Right cardiac atrium (tissue), 5 donors: ENCODE results near the gene DPP7. TPM values are rescaled to one million over a fixed set of nuclear protein-coding genes. Genes with fewer than 3 reads are reported as not detected.
"Not testable (repeated sequence)": the region's sequence is repeated elsewhere in the genome, so short reads cannot be mapped to it uniquely, and the experiment has no call there.

Source experiments
- ATAC-seq, 2 donors: fragments of 200-7000 bp; cut with Tn5 transposase; one replicate each; pipeline versions ENCODE4 v1.8.0 to v1.9.1; 2020; ENCODE audit warnings: moderate library complexity in 2 of 2, mild to moderate bottlenecking in 1 of 2
- DNase-seq, 3 donors: peaks; one replicate each; pipeline ENCODE4 v3.0.0-alpha.2; 2020
- H3K27ac ChIP-seq: one replicate; pipeline ENCODE4 v1.5.1; 2013; ENCODE audit warnings: mild to moderate bottlenecking, low read length, control low read depth, moderate library complexity
- H3K27me3 ChIP-seq: one replicate; pipeline ENCODE4 v1.6.1; 2013; ENCODE audit not compliant: control insufficient read depth, insufficient read depth
- H3K4me1 ChIP-seq: one replicate; pipeline ENCODE4 v1.6.1; 2013; ENCODE audit warnings: low read length; ENCODE audit not compliant: control insufficient read depth, insufficient read depth
- H3K4me3 ChIP-seq: one replicate; pipeline ENCODE4 v1.5.1; 2013; ENCODE audit warnings: low read length, control low read depth
- H3K9me3 ChIP-seq: one replicate; pipeline ENCODE4 v1.6.1; 2013; ENCODE audit warnings: low read length; ENCODE audit not compliant: control insufficient read depth
- WGBS: extraction: QIAGEN DNeasy Blood & Tissue Kit; methylation state at CpG from one replicate; pipeline ENCODE4 v1.1.7; 2013; 5-methylcytosine and 5-hydroxymethylcytosine counted together
- intact Hi-C, 4 donors: fragments of 100-400 bp; cut with DNase I; formaldehyde crosslinking; loops; one replicate each; pipeline versions ENCODE4 v1.11.0 to v1.14.0; 2022 to 2023
- polyA plus RNA-seq: library from polyadenylated mRNA; stranded (reverse); fragments of 200-250 nt; gene quantifications from one replicate; pipeline ENCODE4 v1.2.3, GENCODE V29; 2013
- total RNA-seq, 4 donors: library from RNA; stranded (reverse); fragmentation: NEBNext Ultra II Directional; extraction: Animal tissue kit (Norgen Biotek cat#: 25700); gene quantifications; one replicate each; pipeline ENCODE4 v1.2.1, GENCODE V29; 2021
- donor health status: healthy with polysubstance abuse.
- donor health status: DM: no; HTN: yes; CAD: no.
- donor health status: DM: no; HTN: no; CAD: no.
- donor health status: DM: no; HTN: yes; CAD: no; lungs with severe emphysema.
- donor health status: DM: yes; HTN: yes; CAD: no.

DPP7 gene
- total and polyA plus RNA-seq, 5 donors = 211 to 288 (median 241) TPM

DNA sequence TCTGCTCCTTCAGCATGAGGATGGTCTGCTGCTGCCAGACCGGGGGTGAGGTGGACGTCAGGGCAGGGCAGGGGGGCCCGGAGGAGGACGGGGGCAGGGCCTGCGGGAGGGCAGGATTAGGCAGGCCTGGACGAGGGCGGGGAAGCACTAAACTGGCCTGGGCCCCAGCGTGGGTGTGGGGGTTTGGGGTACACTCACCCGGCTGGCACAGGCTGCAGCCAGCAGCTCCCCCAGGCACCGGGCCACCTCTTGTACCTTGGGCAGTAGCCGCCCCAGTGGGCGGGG, 49.7 kb downstream of the DPP7 start:
- ATAC-seq (no peak), DNase-seq (peak in 1 of 3 donors; percentile 63)
- Histone ChIP-seq H3K27ac (no peak overlapping the region), H3K4me1 (no peaks in the 10 kb centered on the region), H3K27me3 (no peaks in the 10 kb centered on the region), H3K4me3 (no peak overlapping the region), H3K9me3 (no peaks in the 10 kb centered on the region)
- intact Hi-C loops = loop anchor here in 2 of 4 donors (2.0 to 10.0 kb wide), 2 partner anchors 16 to 280 kb away; no protein-coding TSS in a partner anchor
- 91% methylated on average over 12 of the region's 12 CpGs for WGBS

DNA sequence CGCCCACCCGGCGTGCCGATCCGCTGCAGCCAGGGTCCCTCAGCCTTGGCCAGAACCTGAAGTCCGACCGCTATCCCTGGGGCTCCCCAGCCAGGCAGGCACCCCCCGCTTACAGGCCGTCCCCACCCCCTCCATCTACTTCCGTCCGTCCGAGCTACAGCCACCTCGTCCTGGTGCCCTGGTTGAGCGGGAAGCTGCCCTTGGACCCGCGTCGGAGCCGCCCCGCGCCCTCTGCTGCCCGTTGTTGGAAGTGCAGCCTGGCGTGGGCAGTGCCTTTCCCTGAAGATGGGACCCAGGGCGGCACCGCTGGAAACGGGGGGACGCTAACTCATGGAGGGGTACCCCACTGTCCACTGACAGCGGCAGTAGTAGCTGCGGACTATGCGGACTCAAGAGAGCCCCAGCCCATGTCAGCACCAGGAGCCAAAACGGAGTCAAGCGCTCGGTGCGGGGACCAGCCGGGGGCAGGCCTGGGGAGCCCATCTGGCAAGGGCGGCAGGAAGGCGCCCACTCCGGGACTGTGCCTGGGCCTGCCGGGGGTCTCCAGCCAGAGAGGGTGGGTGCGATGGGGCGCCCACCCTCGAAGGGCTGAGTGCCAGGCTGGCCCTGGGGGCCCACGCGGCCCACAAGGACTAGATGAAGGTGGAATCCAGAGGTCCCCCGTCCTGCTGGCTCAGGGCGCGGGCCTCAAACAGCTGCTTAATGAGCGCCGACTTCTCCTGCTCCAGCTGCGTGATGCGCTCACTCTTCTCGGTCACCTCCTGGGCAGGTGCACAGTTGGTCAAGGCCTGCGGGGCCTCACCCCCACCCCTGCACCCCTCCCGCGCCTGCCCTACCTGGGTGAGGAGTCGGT, 50.3 kb downstream of the DPP7 start:
- intact Hi-C loops = loop anchor here in 2 of 4 donors (2.0 to 10.0 kb wide), 2 partner anchors 15 to 279 kb away; no protein-coding TSS in a partner anchor
- H3K4me3 ChIP-seq = no peak overlapping the region
- no peak overlapping the region for H3K27ac ChIP-seq
- peak; percentile 72 to 92 (median 92) for DNase-seq
- peak; percentile 65 to 67 for ATAC-seq
- no peaks in the 10 kb centered on the region for H3K4me1 ChIP-seq
- no peaks in the 10 kb centered on the region for H3K27me3 ChIP-seq
- WGBS = 50% methylated on average over 55 of the region's 55 CpGs
- no peaks in the 10 kb centered on the region for H3K9me3 ChIP-seq

- Histone ChIP-seq H3K4me3 (no peak overlapping the region), H3K27me3 (no peaks in the 10 kb centered on the region), H3K9me3 (no peaks in the 10 kb centered on the region), H3K4me1 (no peaks in the 10 kb centered on the region), H3K27ac (no peak overlapping the region)
- DNase-seq = peak in 2 of 3 donors; percentile 40 to 45
- intact Hi-C loops = loop anchor here in 2 of 4 donors (2.0 to 10.0 kb wide), 2 partner anchors 15 to 279 kb away; no protein-coding TSS in a partner anchor
- ATAC-seq = peak; percentile 3 to 5
- WGBS = 83% methylated on average over 26 of the region's 26 CpGs
Observed at GRCh38 chr9:137063311-137064026, 51.1 kb downstream of the DPP7 start.

GRCh38 chr9:137062798-137063197, 51.7 kb downstream of the DPP7 start:
- H3K27me3 ChIP-seq, H3K27ac ChIP-seq, H3K9me3 ChIP-seq, H3K4me3 ChIP-seq, H3K4me1 ChIP-seq, DNase-seq, ATAC-seq: not testable (repeated sequence)
- intact Hi-C loops = loop anchor here in 1 of 4 donors (10.0 kb wide), 1 partner anchor 278 kb away; no protein-coding TSS in a partner anchor
- WGBS = 80% methylated on average over 7 of the region's 9 CpGs

DNA sequence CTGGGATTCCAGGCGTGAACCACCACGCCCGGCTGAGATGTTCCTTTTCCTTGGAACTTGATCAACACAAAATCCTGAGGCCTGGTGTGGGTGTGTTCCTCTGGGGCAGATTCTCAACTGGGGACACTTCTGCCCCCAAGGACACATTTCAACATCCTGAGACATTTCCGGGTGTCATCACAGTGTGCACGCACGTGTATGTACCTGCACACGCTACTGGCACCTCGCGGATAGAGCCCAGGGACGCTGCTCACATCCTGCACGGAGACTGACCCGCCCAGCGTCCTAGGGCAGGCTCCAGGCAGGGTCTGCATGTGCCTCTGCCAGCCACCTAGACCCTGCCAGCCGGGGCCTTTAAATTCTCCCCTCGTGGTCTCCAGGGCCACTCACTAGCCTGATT, 52.1 kb downstream of the DPP7 start:
- no peak overlapping the region for H3K27ac ChIP-seq
- no peak for DNase-seq
- no peaks in the 10 kb centered on the region for H3K27me3 ChIP-seq
- intact Hi-C loops = loop anchor here in 1 of 4 donors (10.0 kb wide), 1 partner anchor 278 kb away; no protein-coding TSS in a partner anchor
- H3K9me3 ChIP-seq = no peaks in the 10 kb centered on the region
- H3K4me1 ChIP-seq = no peaks in the 10 kb centered on the region
- 85% methylated on average over 15 of the region's 15 CpGs for WGBS
- ATAC-seq = no peak
- no peak overlapping the region for H3K4me3 ChIP-seq

Other genes with a start within 250 kb of the DPP7 start
Only the 30 nearest of the 33 such genes appear.
- gene FBXW5, start 170.0 kb downstream of the DPP7 start, total RNA-seq = 100 to 1,000 TPM; 108 to 139 (median 120) TPM
- 150 TPM for gene FBXW5, start 170.0 kb downstream of the DPP7 start, polyA plus RNA-seq
- 1 to 10 TPM; 1.0 to 1.8 (median 1.4) TPM for gene C8G, start 169.5 kb downstream of the DPP7 start, total RNA-seq
- gene C8G, start 169.5 kb downstream of the DPP7 start, polyA plus RNA-seq = 1.4 TPM
- gene LCN12, start 162.5 kb downstream of the DPP7 start, total RNA-seq = 10 to 100 TPM in 3 of 4 donors, 1 to 10 TPM in 1; 9.8 to 21.2 (median 13.1) TPM
- gene LCN12, start 162.5 kb downstream of the DPP7 start, polyA plus RNA-seq = 7.0 TPM
- gene PTGDS, start 137.2 kb downstream of the DPP7 start, total RNA-seq = 1,000 to 10,000 TPM; 3,127 to 5,556 (median 4,402) TPM
- 6,981 TPM for gene PTGDS, start 137.2 kb downstream of the DPP7 start, polyA plus RNA-seq
- gene LCNL1, start 131.7 kb downstream of the DPP7 start, total RNA-seq = 10 to 100 TPM in 2 of 4 donors, 1 to 10 TPM in 2; 4.3 to 16.7 (median 9.7) TPM
- gene LCNL1, start 131.7 kb downstream of the DPP7 start, polyA plus RNA-seq = 2.4 TPM
- gene PAXX, start 122.3 kb downstream of the DPP7 start, total RNA-seq = 10 to 100 TPM; 24.8 to 30.4 (median 27.6) TPM
- 44.5 TPM for gene PAXX, start 122.3 kb downstream of the DPP7 start, polyA plus RNA-seq
- 1 to 10 TPM; 2.8 to 6.2 (median 4.8) TPM for gene CLIC3, start 118.2 kb downstream of the DPP7 start, total RNA-seq
- gene CLIC3, start 118.2 kb downstream of the DPP7 start, polyA plus RNA-seq = 6.2 TPM
- 10 to 100 TPM; 32.2 to 42.4 (median 39.3) TPM for gene ABCA2, start 86.5 kb downstream of the DPP7 start, total RNA-seq
- 40.4 TPM for gene ABCA2, start 86.5 kb downstream of the DPP7 start, polyA plus RNA-seq
- under 1 TPM in 3 of 4 donors, not detected in 1; 0.09 to 0.24 (median 0.20) TPM for gene FUT7, start 82.6 kb downstream of the DPP7 start, total RNA-seq
- 0.07 TPM for gene FUT7, start 82.6 kb downstream of the DPP7 start, polyA plus RNA-seq
- gene NPDC1, start 68.6 kb downstream of the DPP7 start, total RNA-seq = 10 to 100 TPM; 68.3 to 81.0 (median 71.4) TPM
- gene NPDC1, start 68.6 kb downstream of the DPP7 start, polyA plus RNA-seq = 69.7 TPM
- 1 to 10 TPM in 3 of 4 donors, under 1 TPM in 1; 0.92 to 2.9 (median 1.4) TPM for gene ENTPD2, start 60.7 kb downstream of the DPP7 start, total RNA-seq
- 2.1 TPM for gene ENTPD2, start 60.7 kb downstream of the DPP7 start, polyA plus RNA-seq
- gene SAPCD2, start 44.2 kb downstream of the DPP7 start, total RNA-seq = under 1 TPM; 0.08 to 0.63 (median 0.28) TPM
- 0.18 TPM for gene SAPCD2, start 44.2 kb downstream of the DPP7 start, polyA plus RNA-seq
- gene UAP1L1, start 37.2 kb downstream of the DPP7 start, total RNA-seq = 10 to 100 TPM in 3 of 4 donors, 1 to 10 TPM in 1; 9.8 to 14.0 (median 12.4) TPM
- 10.1 TPM for gene UAP1L1, start 37.2 kb downstream of the DPP7 start, polyA plus RNA-seq
- gene MAN1B1, start 27.7 kb downstream of the DPP7 start, total RNA-seq = 10 to 100 TPM; 23.9 to 31.3 (median 28.1) TPM
- 24.8 TPM for gene MAN1B1, start 27.7 kb downstream of the DPP7 start, polyA plus RNA-seq
- gene GRIN1, start 24.4 kb upstream of the DPP7 start, total RNA-seq = under 1 TPM in 1 of 4 donors, not detected in 3; 0.08 TPM
- gene GRIN1, start 24.4 kb upstream of the DPP7 start, polyA plus RNA-seq = 0.09 TPM
- gene LRRC26, start 55.3 kb upstream of the DPP7 start, total RNA-seq = not detected
- not detected for gene LRRC26, start 55.3 kb upstream of the DPP7 start, polyA plus RNA-seq
- gene TMEM210, start 57.3 kb upstream of the DPP7 start, total RNA-seq = not detected
- gene TMEM210, start 57.3 kb upstream of the DPP7 start, polyA plus RNA-seq = not detected
- gene ANAPC2, start 73.8 kb upstream of the DPP7 start, total RNA-seq = 10 to 100 TPM; 31.9 to 45.7 (median 37.4) TPM
- 26.6 TPM for gene ANAPC2, start 73.8 kb upstream of the DPP7 start, polyA plus RNA-seq
- 10 to 100 TPM; 43.2 to 57.8 (median 48.3) TPM for gene SSNA1, start 73.9 kb upstream of the DPP7 start, total RNA-seq
- 86.4 TPM for gene SSNA1, start 73.9 kb upstream of the DPP7 start, polyA plus RNA-seq
- gene TPRN, start 86.0 kb upstream of the DPP7 start, total RNA-seq = 10 to 100 TPM in 1 of 4 donors, 1 to 10 TPM in 3; 5.4 to 13.9 (median 8.9) TPM
- gene TPRN, start 86.0 kb upstream of the DPP7 start, polyA plus RNA-seq = 4.8 TPM
- gene TMEM203, start 90.9 kb upstream of the DPP7 start, total RNA-seq = 10 to 100 TPM; 28.9 to 41.3 (median 39.9) TPM
- gene TMEM203, start 90.9 kb upstream of the DPP7 start, polyA plus RNA-seq = 47.5 TPM
- 1 to 10 TPM; 5.1 to 7.9 (median 5.9) TPM for gene NDOR1, start 91.0 kb upstream of the DPP7 start, total RNA-seq
- 5.2 TPM for gene NDOR1, start 91.0 kb upstream of the DPP7 start, polyA plus RNA-seq
- 10 to 100 TPM; 17.7 to 25.9 (median 23.7) TPM for gene RNF208, start 107.5 kb upstream of the DPP7 start, total RNA-seq
- gene RNF208, start 107.5 kb upstream of the DPP7 start, polyA plus RNA-seq = 36.0 TPM
- gene CYSRT1, start 110.4 kb upstream of the DPP7 start, total RNA-seq = under 1 TPM in 1 of 4 donors, not detected in 3; 0.17 TPM
- gene CYSRT1, start 110.4 kb upstream of the DPP7 start, polyA plus RNA-seq = 0.32 TPM
- gene RNF224, start 112.8 kb upstream of the DPP7 start, total RNA-seq = not detected
- 0.09 TPM for gene RNF224, start 112.8 kb upstream of the DPP7 start, polyA plus RNA-seq
- gene SLC34A3, start 116.2 kb upstream of the DPP7 start, total RNA-seq = not detected
- not detected for gene SLC34A3, start 116.2 kb upstream of the DPP7 start, polyA plus RNA-seq
- 100 to 1,000 TPM; 203 to 461 (median 332) TPM for gene TUBB4B, start 126.6 kb upstream of the DPP7 start, total RNA-seq
- 591 TPM for gene TUBB4B, start 126.6 kb upstream of the DPP7 start, polyA plus RNA-seq
- under 1 TPM in 3 of 4 donors, not detected in 1; 0.31 to 0.46 (median 0.32) TPM for gene STPG3, start 136.6 kb upstream of the DPP7 start, total RNA-seq
- gene STPG3, start 136.6 kb upstream of the DPP7 start, polyA plus RNA-seq = 0.23 TPM
- 10 to 100 TPM; 34.8 to 38.6 (median 37.1) TPM for gene NELFB, start 140.6 kb upstream of the DPP7 start, total RNA-seq
- 33.8 TPM for gene NELFB, start 140.6 kb upstream of the DPP7 start, polyA plus RNA-seq
- 10 to 100 TPM; 10.9 to 17.2 (median 13.1) TPM for gene TOR4A, start 163.0 kb upstream of the DPP7 start, total RNA-seq
- gene TOR4A, start 163.0 kb upstream of the DPP7 start, polyA plus RNA-seq = 6.2 TPM